ENCODE results near the gene NCSTN. TPM values are rescaled to one million over a fixed set of nuclear protein-coding genes. Genes with fewer than 3 reads are reported as not detected.

NCSTN gene
- total and polyA plus RNA-seq, 9 of the 15 experiments (the other 6 are each of a cell fraction or from before 2014, with no cell fraction given): 21.3 to 91.1 (median 57.9) TPM

- TF ChIP-seq ZBTB49 (CRISPR knock-in tag; IDR thresholded peaks at IDR 0.05; ENCODE audit: borderline replicate concordance): no peak
- no peak for TF ChIP-seq NBN (IDR thresholded peaks at IDR 0.05; ENCODE audit: low read depth)
- no peak for TF ChIP-seq ZNF57 (CRISPR knock-in tag; IDR thresholded peaks at IDR 0.05)
- TF ChIP-seq ZNF239 (CRISPR knock-in tag; IDR thresholded peaks at IDR 0.05): no peak
These were observed 25.0 kb downstream of the NCSTN start (continued) for GRCh38 chr1:160367934-160368923.

- no TSS peak for BruUV-seq (replicated peaks)
- in situ Hi-C loops (cut with MboI): no loop called here
- peaks cover 22 to 25% of the 10 kb centered on the region in 2 experiments for H3K4me1 ChIP-seq (replicated peaks in 1 of 2; ENCODE audit: control insufficient read depth in 2 of 2, insufficient read depth in 2 of 2, low read length in 2 of 2)
- CTCF ChIA-PET (ENCODE audit: low intra/inter-chr PET ratio): no interaction called here
- H3K4me2 ChIP-seq (ENCODE audit: insufficient read depth, low read length): no peak overlapping the region
- 80% methylated on average over 1 of the region's 1 CpG for WGBS (ENCODE audit: insufficient coverage, low coverage, missing lambda C conversion rate)
- H3K4me3 ChIP-seq: no peak overlapping the region
- no peaks in the 10 kb centered on the region for H3K36me3 ChIP-seq (ENCODE audit: control insufficient read depth, insufficient read depth, low read length)
- no peak overlapping the region for H2AFZ ChIP-seq (ENCODE audit: low read depth, low read length)
- POLR2A ChIA-PET: interaction anchor here (1.7 to 1.8 kb wide), 2 partner anchors 15 to 18 kb away, joined by 9 to 16 read pairs; no protein-coding TSS in a partner anchor
- intact Hi-C loops (cut with micrococcal nuclease): no loop called here
- no peaks in the 10 kb centered on the region for H3K9me1 ChIP-seq (ENCODE audit: control insufficient read depth, insufficient read depth, low read length)
- H3K27ac ChIP-seq (ENCODE audit: extremely low read depth, low read depth, low read length): no peak overlapping the region
- no peak overlapping the region for H3K9ac ChIP-seq (ENCODE audit: insufficient read depth in 1 of 2, low read depth in 2 of 2, low read length in 2 of 2)
- H4K20me1 ChIP-seq (replicated peaks; ENCODE audit: control insufficient read depth, insufficient read depth, low read length): no peaks in the 10 kb centered on the region; the same call in 1 of the 2 replicates
- TF ChIP-seq ZNF146 (CRISPR knock-in tag; IDR thresholded peaks at IDR 0.05; ENCODE audit: unreplicated experiment) (peak; percentile 82), HES1 (IDR thresholded peaks at IDR 0.05; ENCODE audit: low read depth) (no peak)
- no peaks in the 10 kb centered on the region for H3K9me3 ChIP-seq (replicated peaks; ENCODE audit: control insufficient read depth, insufficient read depth, low read depth, low read length)
- no peak for ATAC-seq
- H3K27me3 ChIP-seq (ENCODE audit: control insufficient read depth in 2 of 2, insufficient read depth in 2 of 2, low read length in 2 of 2): no peaks in the 10 kb centered on the region
- DNase-seq (ENCODE audit: extremely low read depth in 1 of 4, low spot score in 3 of 4): no peak
- FAIRE-seq: no peak
- H3K79me2 ChIP-seq (ENCODE audit: control insufficient read depth, insufficient read depth, low read length): no peaks in the 10 kb centered on the region
These were observed 25.9 kb downstream of the NCSTN start for GRCh38 chr1:160369087-160369486.
